GM12878 (cell line): ENCODE data around the gene GRM3. TPM values are rescaled to one million over a fixed set of nuclear protein-coding genes. Genes with fewer than 3 reads are reported as not detected.

Source experiments
- ATAC-seq: fragments of 200-7000 bp; cut with Tn5 transposase; 3 replicates; pipeline ENCODE4 v1.9.1; 2020; ENCODE audit warnings: mild to moderate bottlenecking, moderate library complexity
- BruUV-seq: library from RNA; stranded (reverse); fragments of 400-500 nt; replicated peaks from 2 replicates; lab custom pipeline; 2021; lab: Mats Ljungman, UMichigan
- CTCF ChIA-PET: fragments of 300-600 bp; sonication (Branson Sonifier 250); formaldehyde crosslinking; extraction: SDS; loops from one replicate; lab custom pipeline; 2021; ENCODE audit warnings: inconsistent platforms; lab: Yijun Ruan, JAX
- POLR2A ChIA-PET: fragments of 350-600 bp; formaldehyde crosslinking; extraction: SDS; loops from one replicate; lab custom pipeline; 2021; ENCODE audit warnings: inconsistent platforms; lab: Charles Lee
- RAD21 ChIA-PET: fragments of 300-600 bp; sonication (Branson Sonifier 250); formaldehyde crosslinking; loops from one replicate; lab custom pipeline; 2023; ENCODE audit warnings: antibody characterized with exemption; ENCODE audit not compliant: unreplicated experiment; lab: Charles Lee
- SMC1A ChIA-PET: fragments of 300-600 bp; sonication (Branson Sonifier 250); formaldehyde crosslinking; loops from one replicate; lab custom pipeline; 2023; ENCODE audit not compliant: unreplicated experiment, uncharacterized antibody; lab: Charles Lee
- DNase-seq: peaks from one replicate; pipeline ENCODE4 v3.0.0-alpha.2; 2011; ENCODE audit warnings: low read depth, low spot score
- FAIRE-seq: peaks from 3 replicates; lab custom pipeline; 2011; peaks lifted over from hg19 to GRCh38; lab: Jason Lieb, UNC
- H2AFZ ChIP-seq: 2 replicates; pipeline ENCODE4 v1.6.0; 2011; ENCODE audit warnings: low read depth, low read length, control low read depth; ENCODE audit not compliant: control insufficient read depth
- H3K27ac ChIP-seq: 2 replicates; pipeline ENCODE4 v1.5.1; 2011; ENCODE audit warnings: control low read depth; ENCODE audit not compliant: control insufficient read depth, insufficient read depth
- H3K27me3 ChIP-seq, 2 experiments: replicated peaks in 1 of 2; 2 replicates each; pipeline versions ENCODE4 v1.6.0 to v1.6.1; 2011; ENCODE audit warnings: low read length in 1 of 2; ENCODE audit not compliant: control insufficient read depth in 2 of 2, insufficient read depth in 2 of 2
- H3K36me3 ChIP-seq, 2 experiments: 2 replicates each; pipeline ENCODE4 v1.5.1; 2011; ENCODE audit warnings: low read length in 1 of 2; ENCODE audit not compliant: control insufficient read depth in 2 of 2, insufficient read depth in 2 of 2
- H3K4me1 ChIP-seq: 2 replicates; pipeline ENCODE4 v1.6.1; 2011; ENCODE audit warnings: mild to moderate bottlenecking, low read length, moderate library complexity, mixed read lengths; ENCODE audit not compliant: control insufficient read depth, insufficient read depth
- H3K4me2 ChIP-seq: 2 replicates; pipeline ENCODE4 v1.6.0; 2011; ENCODE audit warnings: control low read depth; ENCODE audit not compliant: control insufficient read depth, insufficient read depth
- H3K4me3 ChIP-seq: fragments of 200-600 bp; sonication (generic); 2 replicates; pipeline ENCODE4 v1.5.1; 2016
- H3K79me2 ChIP-seq: 2 replicates; pipeline ENCODE4 v1.6.0; 2011; ENCODE audit warnings: low read length; ENCODE audit not compliant: control insufficient read depth, insufficient read depth
- H3K9ac ChIP-seq: 2 replicates; pipeline ENCODE4 v1.8.0; 2011; ENCODE audit warnings: low read length, control low read depth, mixed read lengths; ENCODE audit not compliant: control insufficient read depth, insufficient read depth
- H3K9me3 ChIP-seq: replicated peaks from 3 replicates; pipeline ENCODE4 v1.5.1; 2011; ENCODE audit warnings: mild to moderate bottlenecking, low read length; ENCODE audit not compliant: control insufficient read depth, insufficient read depth
- H4K20me1 ChIP-seq: 2 replicates; pipeline ENCODE4 v1.6.0; 2011; ENCODE audit not compliant: control insufficient read depth, insufficient read depth
- ATF3 ChIP-seq: IDR thresholded peaks from 2 replicates; pipeline ENCODE4 v1.6.1; 2011; ENCODE audit warnings: low read depth, mild to moderate bottlenecking, low read length, moderate library complexity, borderline replicate concordance; ENCODE audit errors: extremely low read depth
- BCLAF1 ChIP-seq: fragments of 450-650 bp; IDR thresholded peaks from 2 replicates; pipeline ENCODE4 v1.6.1; 2017; ENCODE audit warnings: antibody characterized with exemption, mild to moderate bottlenecking, moderate library complexity
- FOXK2 ChIP-seq: fragments of 450-650 bp; IDR thresholded peaks from 2 replicates; pipeline ENCODE4 v1.6.1; 2017; ENCODE audit warnings: mild to moderate bottlenecking, moderate library complexity
- LARP7 ChIP-seq: fragments of 450-650 bp; IDR thresholded peaks from 2 replicates; pipeline ENCODE4 v1.6.1; 2017; ENCODE audit warnings: mild to moderate bottlenecking
- STAT1 ChIP-seq: fragments of 450-650 bp; conservative IDR thresholded peaks from 2 replicates; pipeline ENCODE4 v1.6.1; 2014; ENCODE audit warnings: antibody characterized with exemption, mild to moderate bottlenecking
- ZBTB33 ChIP-seq: fragments of 450-650 bp; IDR thresholded peaks from 2 replicates; pipeline ENCODE4 v1.6.1; 2017; ENCODE audit warnings: mild to moderate bottlenecking
- WGBS: methylation state at CpG from one replicate; pipeline ENCODE4 v1.1.6; 2016; ENCODE audit warnings: low lambda C conversion rate; ENCODE audit not compliant: insufficient replicate concordance, insufficient coverage; ENCODE audit errors: missing lambda C conversion rate; 5-methylcytosine and 5-hydroxymethylcytosine counted together
- in situ Hi-C: fragments of 300-500 bp; cut with MboI; formaldehyde crosslinking; loops from 9 replicates; pipeline ENCODE4 v1.14.3; 2018; ENCODE audit warnings: mixed read lengths
- intact Hi-C: fragments of 100-400 bp; cut with micrococcal nuclease; formaldehyde crosslinking; loops from one replicate; pipeline ENCODE4 v1.14.2; 2022; ENCODE audit not compliant: unreplicated experiment
- polyA plus RNA-seq, 11 experiments: library from polyadenylated mRNA; depleted of rRNA in 4 of 11; unstranded in 6 of 11; stranded (reverse) in 5 of 11; fragments of >200 nt; fragmentation: Nextera tagmentation in 4 of 11; fragmentation: Illumina TruSeq in 1 of 11; extraction: Ambion mirVana in 4 of 11; extraction: Trizol in 1 of 11; gene quantifications; 1 replicate in 1 of 11; 2 replicates in 10 of 11; pipeline versions ENCODE4 v1.2.1 to v1.2.3, GENCODE V29; 2011 to 2016; ENCODE audit warnings: inconsistent platforms in 2 of 11, missing spikeins in 2 of 11, low read depth in 1 of 11
- total RNA-seq, 4 experiments: library from RNA; depleted of rRNA in 3 of 4; stranded (reverse); fragments of >200 nt in 3 of 4; fragmentation: Illumina TruSeq in 1 of 4; extraction: Trizol in 1 of 4; gene quantifications; 2 replicates each; pipeline versions ENCODE4 v1.2.1 to v1.2.3, GENCODE V29; 2013 to 2021

Gene GRM3
- total and polyA plus RNA-seq, 10 of the 15 experiments (the other 5 are each of a cell fraction or from before 2014, with no cell fraction given): 0.03 to 0.49 (median 0.15) TPM; not detected in 1

- TF ChIP-seq LARP7: no peak
- no peak for TF ChIP-seq BCLAF1
- no peak for TF ChIP-seq ATF3
- TF ChIP-seq ZBTB33: no peak
- TF ChIP-seq STAT1: no peak
- no peak for TF ChIP-seq FOXK2
- no peaks in the 10 kb centered on the region for H4K20me1 ChIP-seq
- FAIRE-seq (no peak), DNase-seq (no peak), ATAC-seq (no peak)
- no peak overlapping the region for H3K4me2 ChIP-seq
- no peaks in the 10 kb centered on the region for H3K79me2 ChIP-seq
- no peak overlapping the region for H2AFZ ChIP-seq
- H3K27me3 ChIP-seq: no peaks in the 10 kb centered on the region; a peak in 1 of 4 replicates
- no TSS peak for BruUV-seq
- 1% methylated on average over 3 of the region's 3 CpGs for WGBS
- RAD21 ChIA-PET: interaction anchor here (1.8 kb wide), 1 partner anchor 146 kb away, joined by 7 read pairs; no protein-coding TSS in a partner anchor
- no peak overlapping the region for H3K27ac ChIP-seq
- no peaks in the 10 kb centered on the region for H3K36me3 ChIP-seq
- CTCF ChIA-PET: interaction anchor here (1.0 to 1.6 kb wide), 3 partner anchors 143 to 147 kb away, joined by 3 to 5 read pairs (median 4); no protein-coding TSS in a partner anchor
- intact Hi-C loops: loop anchor here (5.0 kb wide), 1 partner anchor 149 kb away; no protein-coding TSS in a partner anchor
- no peaks in the 10 kb centered on the region for H3K9me3 ChIP-seq
- no peak overlapping the region for H3K4me3 ChIP-seq
- in situ Hi-C loops: no loop called here
- H3K4me1 ChIP-seq: no peaks in the 10 kb centered on the region
- SMC1A ChIA-PET: interaction anchor here (1.1 kb wide), 1 partner anchor 143 kb away, joined by 4 read pairs; no protein-coding TSS in a partner anchor
- H3K9ac ChIP-seq: no peak overlapping the region
- POLR2A ChIA-PET: no interaction called here
Measured at GRCh38 chr7:86668315-86668714, 24.6 kb downstream of the GRM3 start.
